GM12878 (cell line): ENCODE data around the gene SHC1. TPM values are rescaled to one million over a fixed set of nuclear protein-coding genes. Genes with fewer than 3 reads are reported as not detected.
A peak's percentile ranks its signal among the peaks of the same experiment; 100 is the strongest.

Source experiments
- ATAC-seq: fragments of 200-7000 bp; cut with Tn5 transposase; 3 replicates; pipeline ENCODE4 v1.9.1; 2020; ENCODE audit warnings: mild to moderate bottlenecking, moderate library complexity
- BruUV-seq: library from RNA; stranded (reverse); fragments of 400-500 nt; replicated peaks from 2 replicates; lab custom pipeline; 2021; lab: Mats Ljungman, UMichigan
- CTCF ChIA-PET: fragments of 300-600 bp; sonication (Branson Sonifier 250); formaldehyde crosslinking; extraction: SDS; loops from one replicate; lab custom pipeline; 2021; ENCODE audit warnings: inconsistent platforms; lab: Yijun Ruan, JAX
- POLR2A ChIA-PET: fragments of 350-600 bp; formaldehyde crosslinking; extraction: SDS; loops from one replicate; lab custom pipeline; 2021; ENCODE audit warnings: inconsistent platforms; lab: Charles Lee
- RAD21 ChIA-PET: fragments of 300-600 bp; sonication (Branson Sonifier 250); formaldehyde crosslinking; loops from one replicate; lab custom pipeline; 2023; ENCODE audit warnings: antibody characterized with exemption; ENCODE audit not compliant: unreplicated experiment; lab: Charles Lee
- SMC1A ChIA-PET: fragments of 300-600 bp; sonication (Branson Sonifier 250); formaldehyde crosslinking; loops from one replicate; lab custom pipeline; 2023; ENCODE audit not compliant: unreplicated experiment, uncharacterized antibody; lab: Charles Lee
- DNase-seq: peaks from one replicate; pipeline ENCODE4 v3.0.0-alpha.2; 2011; ENCODE audit warnings: low read depth, low spot score
- FAIRE-seq: peaks from 3 replicates; lab custom pipeline; 2011; peaks lifted over from hg19 to GRCh38; lab: Jason Lieb, UNC
- H2AFZ ChIP-seq: 2 replicates; pipeline ENCODE4 v1.6.0; 2011; ENCODE audit warnings: low read depth, low read length, control low read depth; ENCODE audit not compliant: control insufficient read depth
- H3K27ac ChIP-seq: 2 replicates; pipeline ENCODE4 v1.5.1; 2011; ENCODE audit warnings: control low read depth; ENCODE audit not compliant: control insufficient read depth, insufficient read depth
- H3K27me3 ChIP-seq, 2 experiments: replicated peaks in 1 of 2; 2 replicates each; pipeline versions ENCODE4 v1.6.0 to v1.6.1; 2011; ENCODE audit warnings: low read length in 1 of 2; ENCODE audit not compliant: control insufficient read depth in 2 of 2, insufficient read depth in 2 of 2
- H3K36me3 ChIP-seq, 2 experiments: 2 replicates each; pipeline ENCODE4 v1.5.1; 2011; ENCODE audit warnings: low read length in 1 of 2; ENCODE audit not compliant: control insufficient read depth in 2 of 2, insufficient read depth in 2 of 2
- H3K4me1 ChIP-seq: 2 replicates; pipeline ENCODE4 v1.6.1; 2011; ENCODE audit warnings: mild to moderate bottlenecking, low read length, moderate library complexity, mixed read lengths; ENCODE audit not compliant: control insufficient read depth, insufficient read depth
- H3K4me2 ChIP-seq: 2 replicates; pipeline ENCODE4 v1.6.0; 2011; ENCODE audit warnings: control low read depth; ENCODE audit not compliant: control insufficient read depth, insufficient read depth
- H3K4me3 ChIP-seq: fragments of 200-600 bp; sonication (generic); 2 replicates; pipeline ENCODE4 v1.5.1; 2016
- H3K79me2 ChIP-seq: 2 replicates; pipeline ENCODE4 v1.6.0; 2011; ENCODE audit warnings: low read length; ENCODE audit not compliant: control insufficient read depth, insufficient read depth
- H3K9ac ChIP-seq: 2 replicates; pipeline ENCODE4 v1.8.0; 2011; ENCODE audit warnings: low read length, control low read depth, mixed read lengths; ENCODE audit not compliant: control insufficient read depth, insufficient read depth
- H3K9me3 ChIP-seq: replicated peaks from 3 replicates; pipeline ENCODE4 v1.5.1; 2011; ENCODE audit warnings: mild to moderate bottlenecking, low read length; ENCODE audit not compliant: control insufficient read depth, insufficient read depth
- H4K20me1 ChIP-seq: 2 replicates; pipeline ENCODE4 v1.6.0; 2011; ENCODE audit not compliant: control insufficient read depth, insufficient read depth
- ATF2 ChIP-seq: IDR thresholded peaks from 2 replicates; pipeline ENCODE4 v1.6.1; 2012; ENCODE audit warnings: low read length, inconsistent platforms
- FOXM1 ChIP-seq: IDR thresholded peaks from 2 replicates; pipeline ENCODE4 v1.6.1; 2012; ENCODE audit warnings: low read depth, mild to moderate bottlenecking, inconsistent platforms, low read length, moderate library complexity
- IKZF2 ChIP-seq, 2 experiments: fragments of 450-650 bp; IDR thresholded peaks; 2 replicates each; pipeline ENCODE4 v1.6.1; 2017; ENCODE audit warnings: mild to moderate bottlenecking in 2 of 2, moderate library complexity in 2 of 2
- MEF2A ChIP-seq: IDR thresholded peaks from 2 replicates; pipeline ENCODE4 v1.6.1; 2011; ENCODE audit warnings: low read depth, mild to moderate bottlenecking, low read length, moderate library complexity; ENCODE audit not compliant: insufficient read depth
- MYC ChIP-seq: IDR thresholded peaks from 2 replicates; pipeline ENCODE4 v1.6.1; 2011; ENCODE audit warnings: mild to moderate bottlenecking, low read length, moderate library complexity, inconsistent platforms; ENCODE audit not compliant: insufficient read depth, insufficient replicate concordance, insufficient read length, severe bottlenecking
- NR2C2 ChIP-seq: IDR thresholded peaks from 2 replicates; pipeline ENCODE4 v1.6.1; 2011; ENCODE audit warnings: borderline replicate concordance, low read depth; ENCODE audit not compliant: control insufficient read depth, insufficient read length
- POLR2A ChIP-seq: IDR thresholded peaks from 2 replicates; pipeline ENCODE4 v1.6.1; 2011; ENCODE audit warnings: low read depth, mild to moderate bottlenecking, low read length
- SMARCA5 ChIP-seq: fragments of 450-650 bp; IDR thresholded peaks from 2 replicates; pipeline ENCODE4 v1.6.1; 2017; ENCODE audit warnings: mild to moderate bottlenecking
- SPI1 ChIP-seq: IDR thresholded peaks from 2 replicates; pipeline ENCODE4 v1.6.1; 2011; ENCODE audit warnings: low read depth, mild to moderate bottlenecking, low read length, moderate library complexity, borderline replicate concordance; ENCODE audit not compliant: insufficient read depth
- TAF1 ChIP-seq: IDR thresholded peaks from 2 replicates; pipeline ENCODE4 v1.6.1; 2011; ENCODE audit warnings: mild to moderate bottlenecking, low read depth, low read length, borderline replicate concordance
- WRNIP1 ChIP-seq: IDR thresholded peaks from 2 replicates; pipeline ENCODE4 v1.6.1; 2011; ENCODE audit warnings: low read depth, low read length, improper control_type of control experiment, borderline replicate concordance
- WGBS: methylation state at CpG from one replicate; pipeline ENCODE4 v1.1.6; 2016; ENCODE audit warnings: low lambda C conversion rate; ENCODE audit not compliant: insufficient replicate concordance, insufficient coverage; ENCODE audit errors: missing lambda C conversion rate; 5-methylcytosine and 5-hydroxymethylcytosine counted together
- in situ Hi-C: fragments of 300-500 bp; cut with MboI; formaldehyde crosslinking; loops from 9 replicates; pipeline ENCODE4 v1.14.3; 2018; ENCODE audit warnings: mixed read lengths
- intact Hi-C: fragments of 100-400 bp; cut with micrococcal nuclease; formaldehyde crosslinking; loops from one replicate; pipeline ENCODE4 v1.14.2; 2022; ENCODE audit not compliant: unreplicated experiment
- polyA plus RNA-seq, 11 experiments: library from polyadenylated mRNA; depleted of rRNA in 4 of 11; unstranded in 6 of 11; stranded (reverse) in 5 of 11; fragments of >200 nt; fragmentation: Nextera tagmentation in 4 of 11; fragmentation: Illumina TruSeq in 1 of 11; extraction: Ambion mirVana in 4 of 11; extraction: Trizol in 1 of 11; gene quantifications; 1 replicate in 1 of 11; 2 replicates in 10 of 11; pipeline versions ENCODE4 v1.2.1 to v1.2.3, GENCODE V29; 2011 to 2016; ENCODE audit warnings: inconsistent platforms in 2 of 11, missing spikeins in 2 of 11, low read depth in 1 of 11
- total RNA-seq, 4 experiments: library from RNA; depleted of rRNA in 3 of 4; stranded (reverse); fragments of >200 nt in 3 of 4; fragmentation: Illumina TruSeq in 1 of 4; extraction: Trizol in 1 of 4; gene quantifications; 2 replicates each; pipeline versions ENCODE4 v1.2.1 to v1.2.3, GENCODE V29; 2013 to 2021
- TF ChIP-seq, protein P1 (sequence below): IDR thresholded peaks from 2 replicates; pipeline ENCODE4 v1.6.1; 2011; ENCODE audit warnings: low read depth, mild to moderate bottlenecking, low read length, moderate library complexity, borderline replicate concordance; ENCODE audit errors: extremely low read depth
- TF ChIP-seq, protein P2 (sequence below): fragments of 450-650 bp; IDR thresholded peaks from 2 replicates; pipeline ENCODE4 v1.6.1; 2014; ENCODE audit warnings: mild to moderate bottlenecking

The SHC1 gene
- total and polyA plus RNA-seq, 10 of the 15 experiments (the other 5 are each of a cell fraction or from before 2014, with no cell fraction given) = 2.6 to 49.3 (median 25.2) TPM

- TF ChIP-seq, protein P1, sequence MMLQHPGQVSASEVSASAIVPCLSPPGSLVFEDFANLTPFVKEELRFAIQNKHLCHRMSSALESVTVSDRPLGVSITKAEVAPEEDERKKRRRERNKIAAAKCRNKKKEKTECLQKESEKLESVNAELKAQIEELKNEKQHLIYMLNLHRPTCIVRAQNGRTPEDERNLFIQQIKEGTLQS = no peak
- TF ChIP-seq, protein P2, sequence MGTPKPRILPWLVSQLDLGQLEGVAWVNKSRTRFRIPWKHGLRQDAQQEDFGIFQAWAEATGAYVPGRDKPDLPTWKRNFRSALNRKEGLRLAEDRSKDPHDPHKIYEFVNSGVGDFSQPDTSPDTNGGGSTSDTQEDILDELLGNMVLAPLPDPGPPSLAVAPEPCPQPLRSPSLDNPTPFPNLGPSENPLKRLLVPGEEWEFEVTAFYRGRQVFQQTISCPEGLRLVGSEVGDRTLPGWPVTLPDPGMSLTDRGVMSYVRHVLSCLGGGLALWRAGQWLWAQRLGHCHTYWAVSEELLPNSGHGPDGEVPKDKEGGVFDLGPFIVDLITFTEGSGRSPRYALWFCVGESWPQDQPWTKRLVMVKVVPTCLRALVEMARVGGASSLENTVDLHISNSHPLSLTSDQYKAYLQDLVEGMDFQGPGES = no peak
- TF ChIP-seq SMARCA5 = no peak
- TF ChIP-seq SPI1 = no peak
- TF ChIP-seq IKZF2 (IDR thresholded peaks at IDR 0.05) = no peak
- TF ChIP-seq POLR2A = no peak
- TF ChIP-seq TAF1 = no peak
- TF ChIP-seq MYC = no peak
- TF ChIP-seq FOXM1 = no peak
Measured at GRCh38 chr1:155000411-155000725, 29.8 kb upstream of the SHC1 start (continued).

- intact Hi-C loops = loop anchor here (1.0 to 5.0 kb wide), 5 partner anchors 17 to 330 kb away; partner anchors contain the start of genes CKS1B, FLAD1, PMVK and PYGO2
- peak; percentile 12 for ATAC-seq
- in situ Hi-C loops = no loop called here
- TF ChIP-seq WRNIP1 (no peak), NR2C2 (no peak), ATF2 (no peak), MEF2A (no peak)
Measured at GRCh38 chr1:154999571-155000410, 29.2 kb upstream of the SHC1 start.

More at GRCh38 chr1:154999571-155000410, 29.2 kb upstream of the SHC1 start:
- POLR2A ChIA-PET = interaction anchor here (0.5 to 3.4 kb wide), 16 partner anchors 8 to 277 kb away, joined by 3 to 36 read pairs (median 4); partner anchors contain the start of genes CKS1B, FLAD1, PBXIP1 and PMVK
- peak overlapping the region; percentile 92 for H3K4me2 ChIP-seq
- FAIRE-seq (no peak), DNase-seq (no peak)
- H3K9ac ChIP-seq = peak overlapping the region; percentile 73
- H3K36me3 ChIP-seq = no peaks in the 10 kb centered on the region
- H3K27me3 ChIP-seq = no peaks in the 10 kb centered on the region
- H3K4me3 ChIP-seq = peak overlapping the region; percentile 89
- SMC1A ChIA-PET = interaction anchor here (0.6 to 8.1 kb wide), 14 partner anchors 16 to 330 kb away, joined by 3 to 69 read pairs (median 5); partner anchors contain the start of genes CKS1B, FLAD1, PBXIP1 and PYGO2
- H2AFZ ChIP-seq = no peak overlapping the region; the same call in 1 of the 2 replicates
- RAD21 ChIA-PET = interaction anchor here (0.6 to 3.0 kb wide), 23 partner anchors 12 to 520 kb away, joined by 3 to 24 read pairs (median 4); partner anchors contain the start of genes FLAD1, PBXIP1, PMVK and SHC1
- H4K20me1 ChIP-seq = no peaks in the 10 kb centered on the region
- peak overlapping the region; percentile 79 for H3K27ac ChIP-seq
- H3K9me3 ChIP-seq = no peaks in the 10 kb centered on the region
- CTCF ChIA-PET = interaction anchor here (0.6 to 11.0 kb wide), 24 partner anchors 10 to 519 kb away, joined by 3 to 226 read pairs (median 5); partner anchors contain the start of genes CKS1B, FLAD1, KCNN3 and KRTCAP2
- H3K79me2 ChIP-seq = peaks cover 26% of the 10 kb centered on the region
- peaks cover 19% of the 10 kb centered on the region for H3K4me1 ChIP-seq
- BruUV-seq = no TSS peak
- WGBS = 0% methylated on average over 36 of the region's 50 CpGs
